Lower lobe of right lung (tissue), 2 donors: ENCODE measurements around the gene CNTN4. TPM values are rescaled to one million over a fixed set of nuclear protein-coding genes. Genes with fewer than 3 reads are reported as not detected.
A peak's percentile ranks its signal among the peaks of the same experiment; 100 is the strongest.

ENCODE experiments used
- ATAC-seq, 2 donors: fragments of 200-7000 bp; cut with Tn5 transposase; one replicate each; pipeline ENCODE4 v1.9.1; 2020 to 2022; ENCODE audit warnings: mild to moderate bottlenecking in 2 of 2, moderate library complexity in 2 of 2
- DNase-seq: peaks from one replicate; pipeline ENCODE4 v3.0.0-alpha.2; 2020
- H3K27ac ChIP-seq: fragments of 200-600 bp; one replicate; pipeline ENCODE4 v1.8.0; 2022
- H3K27me3 ChIP-seq: fragments of 200-600 bp; one replicate; pipeline ENCODE4 v1.8.0; 2022; ENCODE audit warnings: low read depth
- H3K36me3 ChIP-seq: fragments of 200-600 bp; one replicate; pipeline ENCODE4 v1.8.0; 2022; ENCODE audit warnings: mild to moderate bottlenecking
- H3K4me1 ChIP-seq: fragments of 200-600 bp; one replicate; pipeline ENCODE4 v1.8.0; 2022
- H3K4me3 ChIP-seq: fragments of 200-600 bp; one replicate; pipeline ENCODE4 v1.8.0; 2022; ENCODE audit warnings: mild to moderate bottlenecking
- H3K9me3 ChIP-seq: fragments of 200-600 bp; one replicate; pipeline ENCODE4 v1.8.0; 2022
- intact Hi-C: fragments of 100-400 bp; cut with DNase I; formaldehyde crosslinking; loops from one replicate; pipeline ENCODE4 v1.11.0; 2022
- total RNA-seq: library from RNA; stranded (reverse); fragmentation: NEBNext Ultra II Directional; extraction: Animal tissue kit (Norgen Biotek cat#: 25700); gene quantifications from one replicate; pipeline ENCODE4 v1.2.1, GENCODE V29; 2021
- TF ChIP-seq, protein P1 (sequence below): fragments of 200-600 bp; IDR thresholded peaks from one replicate; pipeline ENCODE4 v1.8.0; 2022; ENCODE audit warnings: antibody characterized with exemption, mild to moderate bottlenecking
- donor health status: DM: no; HTN: yes; CAD: no; lungs with severe emphysema.

The CNTN4 gene
- total RNA-seq, 1 donor from 2014 or later: 10.4 TPM

DNA sequence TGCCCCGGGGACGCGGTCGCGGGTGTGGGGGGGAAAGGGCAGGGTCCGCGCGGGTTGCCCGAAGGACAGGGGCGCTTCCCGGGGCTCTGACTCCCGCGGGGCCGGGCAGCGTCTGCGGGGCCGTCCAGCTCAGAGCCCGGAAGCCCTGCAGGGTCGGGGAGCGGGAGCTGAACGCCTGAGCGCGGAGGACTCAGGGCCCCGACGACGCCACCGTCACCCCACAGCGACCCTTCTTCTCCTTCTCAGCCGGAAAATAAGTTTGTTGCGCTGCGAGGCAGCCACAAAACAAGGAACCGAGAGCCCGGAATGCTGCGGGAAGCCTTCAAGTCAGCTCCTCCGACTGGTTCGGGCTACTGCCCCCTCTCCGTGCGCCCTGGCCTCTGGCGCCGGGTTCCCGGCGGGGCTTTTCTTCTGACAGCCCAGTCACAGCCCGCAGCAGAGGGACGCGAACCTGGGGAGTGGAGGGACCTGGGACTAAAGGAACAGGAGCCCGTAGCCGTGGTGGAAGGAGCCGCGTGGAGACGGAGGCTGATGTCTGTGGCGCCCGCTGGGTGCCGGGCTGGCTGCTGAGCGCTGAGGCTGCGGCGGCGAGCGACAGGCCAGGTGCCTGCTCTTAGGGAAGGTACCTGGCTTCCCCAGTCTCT is 484 bp downstream of the CNTN4 start:
- H3K27ac ChIP-seq: peak overlapping the region; percentile 72
- intact Hi-C loops: no loop called here
- TF ChIP-seq, protein P1, sequence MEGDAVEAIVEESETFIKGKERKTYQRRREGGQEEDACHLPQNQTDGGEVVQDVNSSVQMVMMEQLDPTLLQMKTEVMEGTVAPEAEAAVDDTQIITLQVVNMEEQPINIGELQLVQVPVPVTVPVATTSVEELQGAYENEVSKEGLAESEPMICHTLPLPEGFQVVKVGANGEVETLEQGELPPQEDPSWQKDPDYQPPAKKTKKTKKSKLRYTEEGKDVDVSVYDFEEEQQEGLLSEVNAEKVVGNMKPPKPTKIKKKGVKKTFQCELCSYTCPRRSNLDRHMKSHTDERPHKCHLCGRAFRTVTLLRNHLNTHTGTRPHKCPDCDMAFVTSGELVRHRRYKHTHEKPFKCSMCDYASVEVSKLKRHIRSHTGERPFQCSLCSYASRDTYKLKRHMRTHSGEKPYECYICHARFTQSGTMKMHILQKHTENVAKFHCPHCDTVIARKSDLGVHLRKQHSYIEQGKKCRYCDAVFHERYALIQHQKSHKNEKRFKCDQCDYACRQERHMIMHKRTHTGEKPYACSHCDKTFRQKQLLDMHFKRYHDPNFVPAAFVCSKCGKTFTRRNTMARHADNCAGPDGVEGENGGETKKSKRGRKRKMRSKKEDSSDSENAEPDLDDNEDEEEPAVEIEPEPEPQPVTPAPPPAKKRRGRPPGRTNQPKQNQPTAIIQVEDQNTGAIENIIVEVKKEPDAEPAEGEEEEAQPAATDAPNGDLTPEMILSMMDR: no peak
- H3K4me1 ChIP-seq: no peaks in the 10 kb centered on the region
- peak; percentile 51 for DNase-seq
- no peaks in the 10 kb centered on the region for H3K36me3 ChIP-seq
- H3K27me3 ChIP-seq: peaks cover 18% of the 10 kb centered on the region
- ATAC-seq: peak; percentile 61 to 77
- H3K4me3 ChIP-seq: peak overlapping the region; percentile 58
- no peaks in the 10 kb centered on the region for H3K9me3 ChIP-seq

DNA sequence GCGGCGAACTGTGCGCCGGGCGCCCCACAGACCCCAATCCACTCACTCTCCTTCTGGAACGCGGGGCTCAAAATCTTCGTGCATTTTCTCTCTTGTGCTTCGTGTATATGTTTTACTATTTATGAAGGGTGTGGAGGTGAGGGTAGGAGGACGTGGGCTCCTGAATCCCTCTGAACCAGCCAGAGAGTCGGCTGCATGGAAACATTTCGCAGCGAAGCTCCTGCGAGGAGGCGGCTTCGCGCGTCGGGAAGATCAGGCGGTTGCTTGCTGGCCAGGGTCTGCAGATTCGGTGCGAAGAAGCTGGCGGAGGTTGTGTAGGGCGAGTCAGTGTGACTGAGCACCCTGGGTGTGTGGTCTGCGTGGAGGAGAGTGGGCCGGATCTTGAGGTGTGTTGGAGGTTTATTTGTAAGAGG is 1.1 kb downstream of the CNTN4 start:
- intact Hi-C loops: no loop called here
- TF ChIP-seq, protein P1: no peak
- peaks cover 18% of the 10 kb centered on the region for H3K27me3 ChIP-seq
- H3K36me3 ChIP-seq: no peaks in the 10 kb centered on the region
- H3K4me1 ChIP-seq: no peaks in the 10 kb centered on the region
- no peaks in the 10 kb centered on the region for H3K9me3 ChIP-seq
- ATAC-seq (no peak), DNase-seq (no peak)
- H3K27ac ChIP-seq: no peak overlapping the region
- H3K4me3 ChIP-seq: peak overlapping the region; percentile 58

GRCh38 chr3:2106438-2106837 is 7.8 kb downstream of the CNTN4 start:
- Histone ChIP-seq H3K9me3 (no peaks in the 10 kb centered on the region), H3K27ac (no peak overlapping the region), H3K27me3 (no peaks in the 10 kb centered on the region), H3K4me3 (no peak overlapping the region), H3K4me1 (no peaks in the 10 kb centered on the region), H3K36me3 (no peaks in the 10 kb centered on the region)
- DNase-seq (no peak), ATAC-seq (no peak)
- TF ChIP-seq, protein P1: no peak
- intact Hi-C loops: no loop called here

GRCh38 chr3:2110597-2111117 is 12.0 kb downstream of the CNTN4 start:
- Histone ChIP-seq H3K9me3 (no peaks in the 10 kb centered on the region), H3K27me3 (no peaks in the 10 kb centered on the region), H3K27ac (no peak overlapping the region), H3K36me3 (no peaks in the 10 kb centered on the region), H3K4me1 (no peaks in the 10 kb centered on the region), H3K4me3 (no peak overlapping the region)
- intact Hi-C loops: no loop called here
- ATAC-seq (no peak), DNase-seq (no peak)
- TF ChIP-seq, protein P1: no peak

DNA sequence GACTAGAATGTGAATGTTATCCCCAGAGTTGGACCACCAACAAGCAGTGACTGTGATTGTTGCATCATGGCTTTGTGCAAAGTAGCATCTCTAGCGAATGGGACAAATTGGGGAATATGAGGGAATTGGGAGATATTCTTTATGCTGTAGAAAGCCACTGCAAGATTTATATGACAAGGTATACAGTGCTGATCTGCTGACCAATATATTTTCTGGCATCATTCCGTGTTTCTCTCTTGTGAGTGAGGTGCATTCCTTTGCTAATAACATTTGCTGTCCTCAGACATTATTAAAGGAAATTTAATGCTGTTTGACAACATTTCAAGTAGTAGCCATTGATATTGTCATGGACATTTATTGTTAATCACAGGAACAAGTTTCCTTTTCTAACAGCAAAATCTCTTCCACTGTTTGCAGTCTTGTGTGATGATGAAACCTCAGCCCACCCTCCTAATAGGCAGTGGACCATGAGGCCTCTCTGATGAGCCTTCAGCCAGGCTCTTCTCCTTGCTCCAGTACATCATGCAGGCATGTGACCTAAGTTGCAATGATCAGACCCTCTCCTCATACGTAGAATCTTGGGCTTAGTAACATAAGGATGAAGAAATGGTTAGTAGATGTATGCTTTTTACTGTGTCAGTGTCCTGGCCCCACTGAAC is 16.1 kb downstream of the CNTN4 start:
- Histone ChIP-seq H3K4me1 (no peaks in the 10 kb centered on the region), H3K4me3 (no peak overlapping the region), H3K36me3 (no peaks in the 10 kb centered on the region), H3K27me3 (no peaks in the 10 kb centered on the region), H3K9me3 (no peaks in the 10 kb centered on the region), H3K27ac (no peak overlapping the region)
- intact Hi-C loops: no loop called here
- DNase-seq (no peak), ATAC-seq (no peak)
- TF ChIP-seq, protein P1: no peak
